ENCODE results near the gene LEF1. TPM values are rescaled to one million over a fixed set of nuclear protein-coding genes. Genes with fewer than 3 reads are reported as not detected.

LEF1 gene
- total RNA-seq, 1 experiment from 2014 or later: 0.54 TPM

DNA sequence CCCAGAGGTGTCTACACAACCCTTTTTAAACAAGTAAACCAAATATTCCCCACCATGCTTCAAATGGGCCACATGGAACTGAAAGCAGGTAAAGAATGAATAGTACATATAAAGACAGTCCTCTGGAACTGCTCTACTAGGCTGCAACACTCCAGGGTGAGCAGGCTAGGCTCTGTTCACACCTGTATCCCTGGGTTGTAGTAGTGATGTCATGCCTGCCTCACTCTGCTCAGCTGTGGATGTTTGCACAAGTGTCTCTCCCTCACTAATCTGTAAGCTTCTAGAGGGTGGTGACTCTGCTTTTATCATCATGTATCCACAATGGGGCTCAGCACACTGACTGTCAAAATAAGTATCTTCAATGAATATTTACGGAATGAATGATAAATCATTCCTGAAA is 20.4 kb downstream of the LEF1 start:
- H3K27ac ChIP-seq (ENCODE audit: low read length): no peak overlapping the region
- ChIA-PET POLR2A (no interaction called here), CTCF (no interaction called here)
- H3K27me3 ChIP-seq (ENCODE audit: control insufficient read depth, insufficient read depth, low read length): no peaks in the 10 kb centered on the region; the same call in 1 of the 2 replicates
- H3K4me1 ChIP-seq (ENCODE audit: control insufficient read depth, insufficient read depth, low read length): no peaks in the 10 kb centered on the region
- DNase-seq (ENCODE audit: low read depth, low spot score): no peak
- TF ChIP-seq TCF7L2 (IDR thresholded peaks at IDR 0.05; ENCODE audit: low read depth, low read length): no peak
- no peak for TF ChIP-seq POLR2AphosphoS5 (IDR thresholded peaks at IDR 0.05; ENCODE audit: low read depth, low read length)
- TF ChIP-seq, protein P1, sequence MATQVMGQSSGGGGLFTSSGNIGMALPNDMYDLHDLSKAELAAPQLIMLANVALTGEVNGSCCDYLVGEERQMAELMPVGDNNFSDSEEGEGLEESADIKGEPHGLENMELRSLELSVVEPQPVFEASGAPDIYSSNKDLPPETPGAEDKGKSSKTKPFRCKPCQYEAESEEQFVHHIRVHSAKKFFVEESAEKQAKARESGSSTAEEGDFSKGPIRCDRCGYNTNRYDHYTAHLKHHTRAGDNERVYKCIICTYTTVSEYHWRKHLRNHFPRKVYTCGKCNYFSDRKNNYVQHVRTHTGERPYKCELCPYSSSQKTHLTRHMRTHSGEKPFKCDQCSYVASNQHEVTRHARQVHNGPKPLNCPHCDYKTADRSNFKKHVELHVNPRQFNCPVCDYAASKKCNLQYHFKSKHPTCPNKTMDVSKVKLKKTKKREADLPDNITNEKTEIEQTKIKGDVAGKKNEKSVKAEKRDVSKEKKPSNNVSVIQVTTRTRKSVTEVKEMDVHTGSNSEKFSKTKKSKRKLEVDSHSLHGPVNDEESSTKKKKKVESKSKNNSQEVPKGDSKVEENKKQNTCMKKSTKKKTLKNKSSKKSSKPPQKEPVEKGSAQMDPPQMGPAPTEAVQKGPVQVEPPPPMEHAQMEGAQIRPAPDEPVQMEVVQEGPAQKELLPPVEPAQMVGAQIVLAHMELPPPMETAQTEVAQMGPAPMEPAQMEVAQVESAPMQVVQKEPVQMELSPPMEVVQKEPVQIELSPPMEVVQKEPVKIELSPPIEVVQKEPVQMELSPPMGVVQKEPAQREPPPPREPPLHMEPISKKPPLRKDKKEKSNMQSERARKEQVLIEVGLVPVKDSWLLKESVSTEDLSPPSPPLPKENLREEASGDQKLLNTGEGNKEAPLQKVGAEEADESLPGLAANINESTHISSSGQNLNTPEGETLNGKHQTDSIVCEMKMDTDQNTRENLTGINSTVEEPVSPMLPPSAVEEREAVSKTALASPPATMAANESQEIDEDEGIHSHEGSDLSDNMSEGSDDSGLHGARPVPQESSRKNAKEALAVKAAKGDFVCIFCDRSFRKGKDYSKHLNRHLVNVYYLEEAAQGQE (IDR thresholded peaks at IDR 0.05; ENCODE audit: insufficient read depth in 1 of 2, low read depth in 2 of 2, low read length in 1 of 2): no peak
- intact Hi-C loops (cut with micrococcal nuclease; ENCODE audit: unreplicated experiment): no loop called here
- no peak for ATAC-seq
- in situ Hi-C loops (cut with HindIII; ENCODE audit: low pct_unique_long_range_greater_than_20kb, low sequenced_read_pairs): no loop called here
- H3K4me3 ChIP-seq (ENCODE audit: low read depth in 2 of 2, low read length in 2 of 2): no peak overlapping the region
- H3K36me3 ChIP-seq (ENCODE audit: control insufficient read depth, insufficient read depth, low read length): no peaks in the 10 kb centered on the region
- no TSS peak for BruUV-seq (replicated peaks)
- no peaks in the 10 kb centered on the region for H3K9me3 ChIP-seq (ENCODE audit: control insufficient read depth, insufficient read depth, low read depth, low read length)

DNA sequence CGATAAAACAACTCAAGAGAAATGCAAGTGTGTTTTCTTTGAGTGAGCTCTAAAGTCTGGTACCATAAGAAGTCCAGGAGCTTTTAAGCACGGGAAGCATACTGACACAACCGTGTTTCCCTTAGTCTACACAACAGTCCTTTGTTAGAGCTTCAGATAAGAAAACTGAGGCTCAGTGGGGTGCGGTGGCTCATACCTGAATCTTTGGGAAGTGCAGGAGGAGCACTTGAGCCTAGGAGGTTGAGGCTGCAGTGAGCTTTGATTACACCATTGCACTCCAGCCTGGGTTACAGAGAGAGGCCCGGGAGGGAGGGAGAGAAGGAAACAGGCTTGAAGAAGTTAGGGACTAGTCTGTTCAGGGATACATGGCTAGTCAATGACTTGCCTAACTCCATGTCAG is 21.9 kb downstream of the LEF1 start:
- ChIA-PET POLR2A (no interaction called here), CTCF (no interaction called here)
- no peak for TF ChIP-seq SIN3A (IDR thresholded peaks at IDR 0.05; ENCODE audit: borderline replicate concordance, insufficient read depth, low read depth, low read length)
- TF ChIP-seq, protein P1 (IDR thresholded peaks at IDR 0.05; ENCODE audit: insufficient read depth in 1 of 2, low read depth in 2 of 2, low read length in 1 of 2): no peak
- TF ChIP-seq POLR2AphosphoS5 (IDR thresholded peaks at IDR 0.05; ENCODE audit: low read depth, low read length): no peak
- TF ChIP-seq TCF7L2 (IDR thresholded peaks at IDR 0.05; ENCODE audit: low read depth, low read length): no peak
- TF ChIP-seq, protein P2, sequence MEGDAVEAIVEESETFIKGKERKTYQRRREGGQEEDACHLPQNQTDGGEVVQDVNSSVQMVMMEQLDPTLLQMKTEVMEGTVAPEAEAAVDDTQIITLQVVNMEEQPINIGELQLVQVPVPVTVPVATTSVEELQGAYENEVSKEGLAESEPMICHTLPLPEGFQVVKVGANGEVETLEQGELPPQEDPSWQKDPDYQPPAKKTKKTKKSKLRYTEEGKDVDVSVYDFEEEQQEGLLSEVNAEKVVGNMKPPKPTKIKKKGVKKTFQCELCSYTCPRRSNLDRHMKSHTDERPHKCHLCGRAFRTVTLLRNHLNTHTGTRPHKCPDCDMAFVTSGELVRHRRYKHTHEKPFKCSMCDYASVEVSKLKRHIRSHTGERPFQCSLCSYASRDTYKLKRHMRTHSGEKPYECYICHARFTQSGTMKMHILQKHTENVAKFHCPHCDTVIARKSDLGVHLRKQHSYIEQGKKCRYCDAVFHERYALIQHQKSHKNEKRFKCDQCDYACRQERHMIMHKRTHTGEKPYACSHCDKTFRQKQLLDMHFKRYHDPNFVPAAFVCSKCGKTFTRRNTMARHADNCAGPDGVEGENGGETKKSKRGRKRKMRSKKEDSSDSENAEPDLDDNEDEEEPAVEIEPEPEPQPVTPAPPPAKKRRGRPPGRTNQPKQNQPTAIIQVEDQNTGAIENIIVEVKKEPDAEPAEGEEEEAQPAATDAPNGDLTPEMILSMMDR (IDR thresholded peaks at IDR 0.05): no peak
- H3K4me3 ChIP-seq (ENCODE audit: low read depth in 2 of 2, low read length in 2 of 2): no peak overlapping the region
- H3K27me3 ChIP-seq (ENCODE audit: control insufficient read depth, insufficient read depth, low read length): peaks cover 2% of the 10 kb centered on the region
- no peaks in the 10 kb centered on the region for H3K36me3 ChIP-seq (ENCODE audit: control insufficient read depth, insufficient read depth, low read length)
- H3K27ac ChIP-seq (ENCODE audit: low read length): no peak overlapping the region
- intact Hi-C loops (cut with micrococcal nuclease; ENCODE audit: unreplicated experiment) (no loop called here), in situ Hi-C loops (cut with HindIII; ENCODE audit: low pct_unique_long_range_greater_than_20kb, low sequenced_read_pairs) (no loop called here)
- no peak for ATAC-seq
- BruUV-seq (replicated peaks): no TSS peak
- no peaks in the 10 kb centered on the region for H3K9me3 ChIP-seq (ENCODE audit: control insufficient read depth, insufficient read depth, low read depth, low read length)
- no peak for DNase-seq (ENCODE audit: low read depth, low spot score)
- H3K4me1 ChIP-seq (ENCODE audit: control insufficient read depth, insufficient read depth, low read length): no peaks in the 10 kb centered on the region
